ENCODE measurements around the gene TBL1XR1. TPM values are rescaled to one million over a fixed set of nuclear protein-coding genes. Genes with fewer than 3 reads are reported as not detected.

Gene TBL1XR1
- total RNA-seq, 4 donors from 2014 or later: 56.0 to 90.8 (median 75.6) TPM

DNA sequence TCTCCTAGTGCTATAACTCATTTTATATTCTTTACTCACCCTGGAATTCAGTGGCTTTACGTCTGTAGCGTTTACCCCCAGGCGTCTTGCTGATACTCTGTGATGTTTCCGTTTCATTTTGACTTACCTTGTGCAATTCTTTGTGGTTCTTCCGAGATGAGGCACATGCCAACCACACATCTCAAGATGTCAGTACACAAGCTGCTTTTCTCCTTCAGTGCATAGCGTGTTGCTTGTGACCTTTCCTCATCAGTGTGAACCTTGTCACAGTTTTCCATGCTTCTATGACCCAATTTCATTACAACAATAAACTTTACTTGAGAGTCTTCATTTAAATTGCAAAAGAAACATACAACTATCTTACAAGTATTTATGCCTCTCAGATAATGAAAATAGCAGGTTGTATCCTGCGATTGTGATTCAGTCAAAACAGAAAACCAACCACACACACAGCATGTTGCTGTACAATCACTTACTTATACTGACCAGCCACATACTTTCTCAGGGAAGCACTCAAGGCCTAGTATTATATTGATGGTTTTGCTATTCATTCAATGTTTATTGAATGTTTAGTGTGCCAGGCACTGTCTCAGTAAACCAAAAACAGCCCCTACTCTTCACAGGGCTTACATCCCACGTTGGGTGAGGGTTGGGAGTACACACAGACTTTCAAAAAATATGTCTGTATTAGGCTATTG lies 4.6 kb upstream of the TBL1XR1 start:
- no peaks in the 10 kb centered on the region for H3K27me3 ChIP-seq
- no peaks in the 10 kb centered on the region for H3K36me3 ChIP-seq
- TF ChIP-seq POLR2A (IDR thresholded peaks at IDR 0.05) (no peak), CTCF (IDR thresholded peaks at IDR 0.05) (no peak), EP300 (IDR thresholded peaks at IDR 0.05) (no peak), POLR2AphosphoS5 (IDR thresholded peaks at IDR 0.05) (peak in 1 of 3 donors; percentile 24)
- no peaks in the 10 kb centered on the region for H3K9me3 ChIP-seq
- no peak overlapping the region for H3K4me3 ChIP-seq
- no peak for DNase-seq (ENCODE audit: low spot score in 2 of 2)
- WGBS: 44% methylated on average over 8 of the region's 8 CpGs
- H3K4me1 ChIP-seq: peaks cover 23% of the 10 kb centered on the region
- no peak overlapping the region for H3K27ac ChIP-seq

GRCh38 chr3:177199206-177199760 lies 2.0 kb upstream of the TBL1XR1 start:
- Histone ChIP-seq H3K4me1 (peaks cover 34% of the 10 kb centered on the region), H3K36me3 (no peaks in the 10 kb centered on the region), H3K4me3 (no peak overlapping the region), H3K27ac (peak overlapping the region; percentile 99), H3K9me3 (no peaks in the 10 kb centered on the region), H3K27me3 (no peaks in the 10 kb centered on the region)
- TF ChIP-seq EP300 (IDR thresholded peaks at IDR 0.05) (no peak), CTCF (IDR thresholded peaks at IDR 0.05) (no peak), POLR2AphosphoS5 (IDR thresholded peaks at IDR 0.05) (no peak), POLR2A (IDR thresholded peaks at IDR 0.05) (no peak)
- 55% methylated on average over 6 of the region's 6 CpGs for WGBS
- DNase-seq (ENCODE audit: low spot score in 2 of 2): no peak

GRCh38 chr3:177197727-177198460 lies 612 bp upstream of the TBL1XR1 start:
- DNase-seq (ENCODE audit: low spot score in 2 of 2): no peak
- Histone ChIP-seq H3K27ac (peak overlapping the region; percentile 99), H3K36me3 (no peaks in the 10 kb centered on the region), H3K9me3 (no peaks in the 10 kb centered on the region), H3K27me3 (no peaks in the 10 kb centered on the region), H3K4me1 (peaks cover 43% of the 10 kb centered on the region), H3K4me3 (peak overlapping the region; percentile 95)
- TF ChIP-seq CTCF (IDR thresholded peaks at IDR 0.05) (no peak), POLR2A (IDR thresholded peaks at IDR 0.05) (no peak), POLR2AphosphoS5 (IDR thresholded peaks at IDR 0.05) (no peak), EP300 (IDR thresholded peaks at IDR 0.05) (no peak)
- under 1% methylated on average over 15 of the region's 57 CpGs for WGBS

DNA sequence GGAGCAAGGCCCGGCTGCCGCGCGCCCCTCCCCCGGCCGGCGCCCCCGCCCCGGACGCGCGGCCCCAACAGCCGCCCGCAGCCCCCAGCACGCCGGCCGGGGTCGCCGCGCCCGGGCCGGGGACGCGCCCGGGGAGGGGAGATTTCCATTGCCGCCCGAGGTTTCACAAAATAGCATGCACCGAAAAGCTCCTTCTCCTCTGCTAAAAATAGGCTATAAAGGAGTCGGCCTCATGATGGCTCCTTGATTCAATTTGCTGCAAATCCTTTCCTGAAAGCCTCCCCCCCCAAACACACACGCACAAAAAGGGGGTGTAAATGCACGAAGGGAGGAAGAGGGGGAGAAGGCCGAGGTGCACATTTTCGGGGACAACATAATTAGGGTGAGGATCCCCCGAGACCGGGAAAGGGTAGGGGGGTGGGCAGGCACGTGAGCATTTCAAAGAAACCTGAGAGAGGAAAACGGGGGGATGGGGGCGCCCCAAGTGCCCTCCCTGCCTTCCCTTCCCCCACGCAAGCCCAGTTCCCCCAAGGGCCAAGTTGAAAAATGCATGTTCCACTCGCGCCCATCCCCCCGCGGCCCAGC lies 734 bp downstream of the TBL1XR1 start:
- Histone ChIP-seq H3K9me3 (no peaks in the 10 kb centered on the region), H3K27ac (peak overlapping the region; percentile 99), H3K27me3 (no peaks in the 10 kb centered on the region), H3K36me3 (no peaks in the 10 kb centered on the region), H3K4me3 (peak overlapping the region; percentile 95), H3K4me1 (peaks cover 40% of the 10 kb centered on the region)
- no peak for TF ChIP-seq EP300 (IDR thresholded peaks at IDR 0.05)
- TF ChIP-seq POLR2AphosphoS5 (IDR thresholded peaks at IDR 0.05): no peak
- no peak for TF ChIP-seq POLR2A (IDR thresholded peaks at IDR 0.05)
- TF ChIP-seq CTCF (IDR thresholded peaks at IDR 0.05): no peak
- WGBS: 1% methylated on average over 29 of the region's 43 CpGs
- DNase-seq (ENCODE audit: low spot score in 2 of 2): peak in 1 of 2 donors; percentile 74
